ENCODE results near the gene AGTR1. TPM values are rescaled to one million over a fixed set of nuclear protein-coding genes. Genes with fewer than 3 reads are reported as not detected.

Gene AGTR1
- total RNA-seq, 1 experiment from 2014 or later, result not detected

GRCh38 chr3:148791920-148792319 is 94.2 kb downstream of the AGTR1 start:
- no peak overlapping the region for H3K9ac ChIP-seq (ENCODE audit: extremely low read depth, insufficient read length, low read length)
- H3K9me3 Mint-ChIP-seq, result peaks cover 1 to 3% of the 10 kb centered on the region in 2 experiments; a peak in 4 of 5 replicates
- no peaks in the 10 kb centered on the region for H3K9me3 ChIP-seq (ENCODE audit: control insufficient read depth, low read depth, low read length)
- no peak overlapping the region for H2AFZ ChIP-seq (ENCODE audit: low read length)
- H3K27ac Mint-ChIP-seq, result no peak overlapping the region
- no peak overlapping the region for H3K18ac ChIP-seq (ENCODE audit: insufficient read length, low read depth, low read length)
- H3K27me3 Mint-ChIP-seq (ENCODE audit: low read depth), result no peaks in the 10 kb centered on the region
- no peak overlapping the region for H3K4me2 ChIP-seq (ENCODE audit: insufficient read depth, insufficient read length, low read length)
- WGBS (ENCODE audit: extremely low coverage, insufficient read length, low lambda C conversion rate), result no CpG with 5 or more reads among the region's 1 CpG
- H3K14ac ChIP-seq (ENCODE audit: insufficient read depth, low read length), result no peak overlapping the region
- no peaks in the 10 kb centered on the region for H3K79me1 ChIP-seq (ENCODE audit: insufficient read depth, low read depth, low read length, poor library complexity, severe bottlenecking)
- no peak for DNase-seq
- H4K8ac ChIP-seq (replicated peaks; ENCODE audit: insufficient read length, low read depth, low read length), result no peak overlapping the region
- H2BK20ac ChIP-seq (ENCODE audit: low read depth, low read length, poor library complexity, severe bottlenecking), result no peak overlapping the region
- H2AK5ac ChIP-seq (ENCODE audit: insufficient read length, low read length), result no peak overlapping the region
- H3K56ac ChIP-seq (ENCODE audit: insufficient read length, low read depth, low read length), result no peak overlapping the region
- no peaks in the 10 kb centered on the region for H3K79me2 ChIP-seq (ENCODE audit: insufficient read depth, low read length)
- H3K23ac ChIP-seq (ENCODE audit: insufficient read length, low read depth, low read length), result no peak overlapping the region
- H3K4ac ChIP-seq (ENCODE audit: low read depth, low read length), result no peak overlapping the region
- H2BK120ac ChIP-seq (ENCODE audit: low read depth, low read length, poor library complexity, severe bottlenecking), result no peak overlapping the region
- H4K91ac ChIP-seq (ENCODE audit: insufficient read length, low read depth, low read length), result no peak overlapping the region
- H3K4me1 Mint-ChIP-seq, result peaks cover 21 to 23% of the 10 kb centered on the region in 2 experiments
- no peak overlapping the region for H2BK15ac ChIP-seq (ENCODE audit: low read depth, low read length)
- peaks cover 0 to 10% (median 0%) of the 10 kb centered on the region in 3 experiments; a peak in 2 of 7 replicates for H3K36me3 Mint-ChIP-seq (ENCODE audit: insufficient read depth in 1 of 3, low read depth in 3 of 3)
- H3K27me3 ChIP-seq (ENCODE audit: insufficient read depth, low read length), result no peaks in the 10 kb centered on the region
- H3K4me3 Mint-ChIP-seq, result no peak overlapping the region
- no peak overlapping the region for H3K27ac ChIP-seq (ENCODE audit: insufficient read length, low read depth, low read length)
- 0 out of 2 replicates have a peak, but pooled peaks cover 3% of the 10 kb centered on the region for H3K4me1 ChIP-seq (ENCODE audit: insufficient read depth, low read length)
- H4K5ac ChIP-seq (ENCODE audit: insufficient read length, low read depth, low read length), result no peak overlapping the region
- no peak overlapping the region for H3T11ph ChIP-seq (ENCODE audit: low read length)
- TF ChIP-seq CTCF (conservative IDR thresholded peaks at IDR 0.05), result no peak
- H4K20me1 ChIP-seq (ENCODE audit: control insufficient read depth, insufficient read depth, insufficient read length), result no peaks in the 10 kb centered on the region
- H2BK12ac ChIP-seq (ENCODE audit: insufficient read length, low read depth, low read length), result no peak overlapping the region
- H3K23me2 ChIP-seq (ENCODE audit: insufficient read length, low read depth, low read length, poor library complexity, severe bottlenecking), result no peaks in the 10 kb centered on the region
- H2BK5ac ChIP-seq (ENCODE audit: insufficient read length, low read length), result no peak overlapping the region

All from H9 (cell line).